KOPT-K1 (cell line): ENCODE results near the gene GPA33.
"Not testable (repeated sequence)": the region's sequence is repeated elsewhere in the genome, so short reads cannot be mapped to it uniquely, and the experiment has no call there.

Source experiments
- H3K27ac ChIP-seq: fragments of 200-600 bp; sonication (generic); 2 replicates; pipeline ENCODE4 v1.5.1; 2016; ENCODE audit warnings: antibody characterized with exemption, mild to moderate bottlenecking, low read depth, low read length; ENCODE audit not compliant: poor library complexity, severe bottlenecking
- H3K36me3 ChIP-seq: fragments of 200-600 bp; sonication (generic); 2 replicates; pipeline ENCODE4 v1.5.1; 2017; ENCODE audit warnings: antibody characterized with exemption, mild to moderate bottlenecking, low read length, moderate library complexity; ENCODE audit not compliant: insufficient read depth
- H3K9me3 ChIP-seq: fragments of 200-600 bp; sonication (generic); 2 replicates; pipeline ENCODE4 v1.5.1; 2017; ENCODE audit warnings: antibody characterized with exemption, low read length, mild to moderate bottlenecking; ENCODE audit not compliant: insufficient read depth, poor library complexity, severe bottlenecking

Gene GPA33

DNA sequence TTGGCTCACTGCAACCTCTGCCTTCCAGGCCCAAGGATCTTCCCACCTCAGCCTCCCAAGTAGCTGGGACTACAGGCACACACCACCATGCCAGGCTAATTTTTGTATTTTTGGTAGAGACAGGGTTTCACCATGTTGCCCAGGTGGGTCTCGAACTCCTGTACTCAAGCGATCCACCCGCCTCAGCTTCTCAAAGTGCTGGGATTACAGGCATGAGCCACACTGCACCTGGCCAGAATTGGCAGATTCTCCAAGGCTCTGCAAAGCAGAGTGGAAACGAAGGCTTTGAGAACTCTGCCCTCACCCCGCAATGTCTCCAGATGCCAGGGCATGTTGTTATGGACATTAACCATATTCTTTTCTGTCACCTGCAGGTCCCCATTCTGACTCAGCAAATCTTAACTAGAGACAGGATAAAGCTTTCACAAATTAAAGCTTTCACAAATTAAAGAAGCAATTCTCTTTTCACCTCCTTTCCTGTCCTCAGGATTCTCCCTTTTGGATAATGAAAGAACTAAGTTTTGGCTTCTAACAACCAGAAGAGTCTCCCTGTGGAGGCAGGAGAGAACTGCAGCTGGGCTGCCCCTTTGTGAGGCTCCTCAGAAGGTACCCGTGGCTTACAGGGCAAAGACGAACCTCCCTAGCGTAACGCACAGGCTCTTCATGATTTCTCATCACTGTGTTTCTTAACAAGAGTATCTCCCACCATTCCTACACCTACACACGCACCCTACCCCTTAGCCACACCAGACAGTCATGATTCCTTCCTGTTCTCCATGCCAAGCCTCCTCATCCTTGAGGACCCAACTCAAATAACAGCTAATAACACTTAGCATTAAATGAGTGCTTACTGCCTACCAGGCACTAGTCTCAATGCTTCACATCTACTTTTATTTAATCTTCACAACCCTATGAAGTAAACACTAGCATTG is 29.8 kb downstream of the GPA33 start:
- no peaks in the 10 kb centered on the region for H3K9me3 ChIP-seq
- H3K36me3 ChIP-seq, result no peaks in the 10 kb centered on the region
- no peak overlapping the region for H3K27ac ChIP-seq

DNA sequence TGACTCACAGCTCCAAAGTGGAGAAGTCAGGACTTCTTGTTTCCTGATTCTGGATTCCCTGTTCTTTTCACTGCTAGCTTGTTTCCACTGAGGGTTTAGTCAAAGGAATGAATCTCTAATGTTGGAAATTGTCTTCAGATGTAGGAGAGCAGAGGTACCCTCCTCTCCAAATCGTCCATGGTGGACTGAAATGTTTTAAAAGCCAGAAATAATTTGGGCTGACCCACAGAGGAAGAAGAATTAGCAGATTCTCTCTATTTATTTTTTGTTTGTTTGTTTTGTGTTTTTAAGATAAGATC is 30.4 kb downstream of the GPA33 start:
- Histone ChIP-seq H3K27ac (no peak overlapping the region), H3K9me3 (no peaks in the 10 kb centered on the region), H3K36me3 (no peaks in the 10 kb centered on the region)

DNA sequence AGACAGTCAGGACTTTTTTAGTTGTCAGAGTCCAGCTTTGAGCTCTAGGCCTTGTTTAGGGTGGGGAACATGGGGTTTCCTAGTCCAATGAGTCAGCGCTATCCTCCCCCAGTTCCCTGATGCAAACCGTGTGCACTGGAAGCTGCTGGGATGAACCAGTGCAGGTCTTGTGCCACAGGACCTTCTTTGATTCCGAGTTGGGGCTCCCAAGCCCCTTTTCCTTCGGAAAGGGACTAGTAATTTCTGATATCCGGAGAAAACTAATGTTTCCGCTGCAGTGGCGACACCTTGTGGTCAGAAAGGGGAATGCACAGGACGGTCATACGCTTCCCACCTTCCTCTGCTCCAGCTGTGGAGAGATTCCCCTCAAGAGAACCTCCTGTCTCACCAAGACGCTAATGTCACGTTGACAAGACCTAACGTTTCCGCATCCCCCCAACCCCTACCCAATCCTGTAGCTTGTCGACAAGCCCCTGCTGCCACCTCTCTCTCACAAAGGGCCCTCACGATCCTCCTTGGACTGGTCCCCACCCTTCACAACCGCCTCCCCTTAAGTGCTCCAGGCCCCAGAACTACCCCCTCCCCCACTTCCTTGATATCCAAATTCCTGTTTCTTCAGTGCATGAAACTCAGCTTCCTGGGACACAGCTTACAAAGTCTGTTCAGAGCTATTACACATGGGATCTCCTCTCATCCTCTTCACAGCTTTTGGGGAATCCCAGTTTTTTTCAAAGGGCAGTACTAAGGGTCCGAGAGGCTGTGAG is 30.9 kb downstream of the GPA33 start:
- no peaks in the 10 kb centered on the region for H3K36me3 ChIP-seq
- peak overlapping the region; percentile 33 for H3K27ac ChIP-seq

DNA sequence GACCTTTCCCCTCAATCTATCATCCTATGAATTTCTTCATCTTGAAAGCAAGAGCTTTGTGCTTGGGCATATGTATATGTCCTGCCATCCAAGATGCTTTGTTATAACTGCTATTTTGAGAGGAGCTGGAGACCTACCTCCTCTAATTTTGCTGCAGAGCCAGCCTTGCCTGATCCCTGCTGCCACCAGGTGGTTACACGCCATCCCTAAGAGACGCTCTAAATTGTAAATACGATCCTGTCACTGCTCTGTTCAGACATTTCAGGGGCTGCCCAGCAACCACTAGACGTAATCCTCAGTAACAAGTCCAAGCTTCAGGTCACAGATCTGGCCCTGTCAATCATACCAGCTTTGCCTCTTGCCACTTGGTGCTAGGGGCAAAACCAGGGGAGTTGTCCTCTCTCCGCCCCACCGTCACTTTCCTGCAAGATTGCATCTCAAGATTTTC is 32.9 kb downstream of the GPA33 start:
- Histone ChIP-seq H3K27ac (no peak overlapping the region), H3K9me3 (no peaks in the 10 kb centered on the region)

More for the DNA sequence above, 30.9 kb downstream of the GPA33 start:
- no peaks in the 10 kb centered on the region for H3K9me3 ChIP-seq

DNA sequence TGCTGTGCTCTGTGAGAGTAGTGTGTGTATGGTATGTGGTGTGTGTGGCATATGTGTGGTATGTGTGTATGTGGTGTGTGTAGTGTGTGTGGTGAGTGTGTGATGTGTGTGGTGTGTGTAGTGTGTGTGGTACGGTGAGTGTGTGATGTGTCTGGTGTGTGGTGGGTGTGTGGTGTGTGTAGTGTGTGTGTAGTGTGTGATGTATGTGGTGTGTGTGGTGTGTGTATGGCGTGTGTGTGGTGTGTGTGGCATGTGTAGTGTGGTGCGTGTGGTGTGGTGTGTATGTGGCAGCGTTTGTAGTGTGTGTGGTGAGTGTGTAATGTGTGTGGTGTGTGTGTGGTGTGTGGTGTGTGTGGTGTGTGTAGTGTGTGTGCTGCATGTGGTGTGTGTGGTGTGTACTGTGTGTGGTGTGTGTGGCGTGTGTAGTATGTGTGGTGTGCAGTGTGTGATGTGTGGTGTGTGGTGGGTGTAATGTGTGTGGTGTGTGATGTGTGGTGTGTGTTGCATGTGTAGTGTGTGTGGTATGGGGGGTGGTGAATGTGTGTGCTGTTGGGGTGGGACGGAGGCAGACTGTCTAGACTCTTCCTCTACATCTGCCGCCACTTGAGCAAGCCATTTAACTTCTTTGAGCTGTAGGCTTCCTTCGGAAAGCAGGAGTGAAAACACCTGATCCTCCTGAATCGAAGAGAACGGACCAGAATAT is 33.5 kb downstream of the GPA33 start:
- no peak overlapping the region for H3K27ac ChIP-seq
- no peaks in the 10 kb centered on the region for H3K36me3 ChIP-seq

More for the DNA sequence above, 32.9 kb downstream of the GPA33 start:
- no peaks in the 10 kb centered on the region for H3K36me3 ChIP-seq

DNA sequence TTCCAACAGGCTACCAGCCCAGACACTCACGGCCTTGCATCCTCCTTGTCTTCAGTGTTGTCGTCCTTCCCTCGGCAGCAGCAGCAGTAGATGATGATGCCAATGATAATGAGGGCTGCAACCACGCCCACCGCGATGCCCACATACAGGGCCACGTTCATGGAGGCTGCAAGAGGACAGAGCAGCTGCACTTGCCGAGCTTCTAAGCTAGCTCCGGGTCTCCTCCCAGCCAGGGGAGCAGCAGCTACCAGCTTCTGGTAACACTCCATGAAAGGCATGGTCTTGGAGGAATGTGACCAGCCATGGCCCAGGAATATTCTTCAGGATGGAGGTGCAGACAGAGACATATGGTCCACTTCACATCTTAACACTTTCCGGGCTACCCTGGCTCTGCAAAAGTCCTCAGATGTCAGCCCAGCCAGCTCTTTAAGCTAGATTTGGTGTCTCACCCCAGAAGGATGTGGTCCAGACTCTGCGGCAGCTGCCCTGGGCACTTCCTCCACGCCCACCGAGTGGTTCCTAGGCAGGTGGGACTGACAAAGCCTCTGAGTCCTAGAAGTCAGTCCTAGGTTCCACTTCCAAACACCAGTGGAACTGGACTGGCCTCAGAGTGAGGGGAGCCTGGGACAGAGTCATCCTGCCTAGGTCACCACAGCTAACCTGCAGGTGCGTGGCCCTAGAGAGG is 35.1 kb downstream of the GPA33 start:
- Histone ChIP-seq H3K9me3 (no peaks in the 10 kb centered on the region), H3K36me3 (no peaks in the 10 kb centered on the region)

More for the DNA sequence above, 33.5 kb downstream of the GPA33 start:
- H3K9me3 ChIP-seq, result no peaks in the 10 kb centered on the region

DNA sequence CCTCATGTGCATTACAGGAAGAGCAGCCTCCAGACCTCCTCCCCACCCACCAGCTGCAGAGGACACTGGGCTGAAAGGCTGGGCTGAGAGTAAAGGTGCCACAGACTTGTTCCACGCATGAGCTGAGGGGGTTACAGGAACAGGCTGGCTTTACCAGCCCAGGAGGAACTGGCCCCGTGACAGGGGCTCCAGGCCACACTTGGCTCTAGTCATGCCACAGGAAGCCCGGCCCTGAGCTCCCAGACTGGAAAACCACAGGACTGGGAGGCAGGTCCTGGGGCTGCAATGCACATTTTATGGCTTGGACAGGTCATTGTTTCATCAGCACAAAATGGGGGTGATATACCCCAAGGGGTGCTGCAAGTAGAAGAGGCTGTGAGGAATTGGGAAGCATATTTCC is 35.6 kb downstream of the GPA33 start:
- Histone ChIP-seq H3K36me3 (no peaks in the 10 kb centered on the region), H3K9me3 (no peaks in the 10 kb centered on the region), H3K27ac (no peak overlapping the region)

More for the DNA sequence above, 35.1 kb downstream of the GPA33 start:
- H3K27ac ChIP-seq, result no peak overlapping the region

DNA sequence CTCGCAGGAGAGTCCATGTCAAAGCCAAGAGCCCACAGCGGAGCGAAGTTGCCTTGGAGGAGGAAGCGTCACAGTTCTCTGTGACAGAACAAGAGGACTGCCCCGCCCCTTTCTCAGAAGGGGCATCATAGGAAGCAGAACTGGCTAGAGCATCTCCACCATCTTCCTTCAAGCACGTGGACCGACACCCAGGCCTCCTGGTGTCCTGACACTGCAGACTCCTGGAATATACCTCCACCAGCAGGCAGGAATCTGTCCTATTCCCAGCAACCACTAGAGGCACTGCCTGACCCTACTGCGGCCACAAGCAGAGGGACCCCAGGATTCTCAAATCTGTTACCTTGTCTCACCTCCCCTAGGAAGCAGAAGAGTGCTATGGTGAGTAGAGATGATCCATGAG is 37.8 kb downstream of the GPA33 start:
- no peaks in the 10 kb centered on the region for H3K9me3 ChIP-seq
- H3K36me3 ChIP-seq, result no peaks in the 10 kb centered on the region
- H3K27ac ChIP-seq, result no peak overlapping the region

DNA sequence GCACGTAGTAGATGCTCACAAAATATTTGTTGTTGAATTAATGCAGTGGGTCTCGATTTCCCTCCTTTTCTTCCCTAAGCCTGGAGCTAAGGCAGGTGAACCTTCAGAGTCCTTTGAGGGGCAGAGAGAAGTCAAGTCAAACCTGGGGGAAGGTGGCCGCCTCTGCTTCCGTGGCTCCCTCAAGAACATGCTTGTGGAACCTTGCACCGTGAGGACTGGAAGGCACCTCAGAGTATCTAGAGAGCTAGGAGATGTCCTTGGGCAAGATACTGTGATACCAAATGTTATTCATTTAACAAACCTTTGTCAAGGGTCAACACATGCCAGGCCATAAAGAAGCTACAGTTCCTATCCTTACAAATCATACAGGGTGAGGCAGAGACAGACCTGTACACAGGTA is 38.3 kb downstream of the GPA33 start:
- Histone ChIP-seq H3K9me3 (no peaks in the 10 kb centered on the region), H3K36me3 (no peaks in the 10 kb centered on the region), H3K27ac (no peak overlapping the region)

DNA sequence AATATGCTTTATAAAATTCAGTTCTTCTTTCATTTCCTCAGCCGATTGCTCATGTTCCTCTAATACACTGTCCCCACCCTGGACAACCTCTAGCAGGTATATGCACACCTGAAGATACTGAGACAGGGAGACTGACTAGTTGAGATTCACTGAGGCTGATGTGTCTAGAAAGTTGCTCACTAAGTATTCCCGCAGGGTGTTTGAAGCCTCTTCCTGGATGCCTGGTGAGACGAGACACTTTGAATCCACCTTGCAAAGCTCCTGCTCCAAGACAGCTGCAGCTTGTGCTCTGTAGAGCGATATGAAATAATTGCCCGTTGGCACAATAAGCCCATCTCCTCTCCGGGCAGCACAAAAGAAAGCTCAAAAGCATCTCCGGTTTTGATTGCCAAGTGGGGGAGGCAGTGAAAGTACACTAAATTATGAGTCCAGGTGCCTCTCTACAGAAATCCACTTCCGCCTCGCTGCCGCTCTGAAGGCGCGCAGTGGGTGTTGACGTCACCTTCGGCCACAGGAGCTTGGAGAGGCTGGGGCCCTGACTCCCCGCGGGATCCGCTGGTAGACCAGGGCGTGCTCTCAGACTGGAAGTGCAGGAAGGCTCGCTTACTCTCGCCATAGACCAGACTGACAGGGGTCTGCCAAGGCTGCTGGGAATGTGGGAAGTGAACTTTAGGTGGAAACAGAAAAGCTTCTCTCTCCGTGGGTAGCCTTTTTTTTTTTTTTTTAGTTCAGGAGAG is 46.3 kb downstream of the GPA33 start:
- no peaks in the 10 kb centered on the region for H3K9me3 ChIP-seq
- peak overlapping the region; percentile 70 for H3K27ac ChIP-seq
- H3K36me3 ChIP-seq, result no peaks in the 10 kb centered on the region

DNA sequence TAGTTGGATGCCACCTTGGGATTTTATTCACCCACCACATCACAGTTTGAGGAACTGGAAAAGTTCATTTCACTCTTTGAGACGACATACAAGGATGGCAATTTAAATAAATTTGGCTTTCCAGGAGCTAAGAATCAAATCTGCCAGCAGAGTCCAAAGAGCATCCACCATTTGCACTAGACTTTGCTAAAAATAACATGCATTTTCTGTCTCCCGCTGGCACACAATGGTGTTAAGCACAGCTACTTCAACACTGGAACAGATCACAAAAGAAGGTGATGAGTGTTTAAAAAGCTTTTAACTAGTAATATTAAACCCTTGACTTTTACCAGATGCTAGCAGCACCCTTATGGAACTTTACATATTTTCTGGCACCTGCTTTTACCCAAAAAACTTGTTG is 56.5 kb downstream of the GPA33 start:
- Histone ChIP-seq H3K9me3 (no peaks in the 10 kb centered on the region), H3K27ac (no peak overlapping the region), H3K36me3 (no peaks in the 10 kb centered on the region)

DNA sequence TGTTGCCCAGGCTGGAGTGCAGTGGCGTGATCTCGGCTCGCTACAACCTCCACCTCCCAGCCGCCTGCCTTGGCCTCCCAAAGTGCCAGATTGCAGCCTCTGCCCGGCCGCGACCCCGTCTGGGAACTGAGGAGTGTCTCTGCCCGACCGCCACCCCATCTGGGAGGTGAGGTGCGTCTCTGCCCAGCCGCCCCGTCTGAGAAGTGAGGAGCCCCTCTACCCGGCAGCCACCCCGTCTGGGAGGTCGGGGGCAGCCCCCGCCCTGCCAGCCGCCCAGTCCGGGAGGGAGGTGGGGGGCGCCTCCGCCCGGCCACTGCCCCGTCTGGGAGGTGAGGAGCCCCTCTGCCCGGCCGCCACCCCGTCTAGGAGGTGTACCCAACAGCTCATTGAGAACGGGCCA is 60.6 kb downstream of the GPA33 start:
- H3K27ac ChIP-seq, H3K36me3 ChIP-seq, H3K9me3 ChIP-seq: not testable (repeated sequence)

DNA sequence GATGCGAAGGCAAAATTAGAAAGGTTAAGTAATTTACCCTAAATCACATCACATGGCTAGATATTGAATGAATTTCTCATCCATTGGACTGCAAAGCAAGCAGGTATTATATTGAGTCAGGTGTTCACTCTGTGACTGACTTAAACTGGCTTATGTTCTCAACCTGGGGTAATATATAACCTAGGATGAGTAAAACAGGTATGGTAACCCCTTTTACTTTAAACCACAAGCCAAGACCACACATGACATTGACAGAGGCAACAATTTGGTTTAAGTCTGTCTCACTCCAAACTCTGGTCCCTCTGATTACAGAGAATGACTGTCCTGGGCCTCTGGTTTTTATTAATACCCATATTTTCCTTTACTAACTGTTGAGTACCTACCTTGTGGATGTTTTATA is 67.8 kb downstream of the GPA33 start:
- H3K9me3 ChIP-seq, result no peaks in the 10 kb centered on the region
- H3K36me3 ChIP-seq, result no peaks in the 10 kb centered on the region

DNA sequence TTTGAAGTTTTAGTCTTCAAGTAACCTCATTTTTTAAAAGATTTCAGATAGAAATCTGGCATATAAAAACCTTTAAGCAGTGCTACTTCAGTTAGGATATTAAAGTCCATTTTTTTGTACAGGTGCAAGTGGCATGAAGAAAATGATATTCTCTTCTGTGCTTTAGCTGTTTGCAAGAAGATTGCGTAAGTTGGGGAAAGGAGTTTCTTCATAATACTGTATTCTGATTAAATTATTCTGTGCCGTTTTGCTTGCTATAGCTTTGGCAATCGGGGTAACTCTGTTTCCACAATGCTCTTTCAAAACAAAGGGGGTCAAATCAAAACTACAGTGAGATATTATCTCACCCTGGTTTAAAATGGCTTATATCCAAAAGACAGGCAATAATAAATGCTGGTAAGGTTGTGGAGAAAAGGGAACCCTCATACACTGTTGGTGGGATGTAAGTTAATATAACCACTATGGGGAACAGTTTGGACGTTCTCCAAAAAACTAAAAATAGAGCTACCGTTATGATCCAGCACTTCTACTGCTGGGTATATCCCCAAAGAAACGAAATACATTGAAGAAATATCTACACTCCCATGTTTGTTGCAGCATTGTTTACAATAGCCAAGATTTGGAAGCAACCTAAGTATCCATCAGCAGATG is 74.0 kb downstream of the GPA33 start:
- H3K36me3 ChIP-seq, result no peaks in the 10 kb centered on the region
- H3K9me3 ChIP-seq, result no peaks in the 10 kb centered on the region
- H3K27ac ChIP-seq, result no peak overlapping the region

More for the DNA sequence above, 67.8 kb downstream of the GPA33 start:
- no peak overlapping the region for H3K27ac ChIP-seq
